EH (cell line): ENCODE measurements around the gene TSPAN11.

Experiments used
- DNase-seq: peaks from one replicate; pipeline ENCODE4 v3.0.0-alpha.2; 2015; ENCODE audit warnings: low read depth

Gene TSPAN11

DNA sequence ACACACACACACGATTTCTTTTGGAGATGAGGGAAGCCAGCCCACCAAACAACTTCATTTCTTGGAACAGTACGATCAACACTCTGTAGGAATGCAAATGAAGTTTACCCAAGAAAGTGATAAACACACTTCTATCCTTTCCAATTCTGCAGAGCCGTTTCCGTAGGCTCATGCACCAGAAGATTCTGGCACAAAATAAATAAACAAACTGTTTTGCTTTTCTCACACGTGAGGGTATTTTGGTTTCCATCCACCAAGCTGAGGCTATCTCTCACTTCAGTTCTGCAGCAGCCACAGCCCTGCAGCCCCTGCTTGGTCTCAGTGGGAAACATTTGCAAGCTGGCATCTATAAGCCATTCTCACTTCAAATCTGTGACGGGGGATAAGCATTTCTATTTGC lies 15.3 kb upstream of the TSPAN11 start:
- DNase-seq = no peak

DNA sequence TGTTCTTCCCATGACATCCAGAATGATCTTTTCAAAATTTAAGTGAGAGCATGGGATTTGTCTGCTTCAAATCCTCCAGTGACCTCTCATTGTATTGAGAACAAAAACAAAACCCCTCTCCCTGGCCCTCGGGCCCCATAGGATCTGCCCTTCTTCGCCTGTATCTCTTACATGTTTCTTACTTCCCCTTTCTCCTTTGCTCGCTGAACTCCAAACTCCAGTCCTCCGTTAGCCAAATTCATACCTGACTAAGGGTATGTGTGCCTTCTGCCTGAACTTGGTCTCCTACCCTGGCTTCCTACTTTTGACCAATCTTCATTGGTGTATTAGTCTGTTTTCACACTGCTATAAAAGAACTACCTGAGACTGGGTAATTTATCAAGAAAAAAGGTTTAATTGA lies 13.2 kb upstream of the TSPAN11 start:
- DNase-seq = no peak

DNA sequence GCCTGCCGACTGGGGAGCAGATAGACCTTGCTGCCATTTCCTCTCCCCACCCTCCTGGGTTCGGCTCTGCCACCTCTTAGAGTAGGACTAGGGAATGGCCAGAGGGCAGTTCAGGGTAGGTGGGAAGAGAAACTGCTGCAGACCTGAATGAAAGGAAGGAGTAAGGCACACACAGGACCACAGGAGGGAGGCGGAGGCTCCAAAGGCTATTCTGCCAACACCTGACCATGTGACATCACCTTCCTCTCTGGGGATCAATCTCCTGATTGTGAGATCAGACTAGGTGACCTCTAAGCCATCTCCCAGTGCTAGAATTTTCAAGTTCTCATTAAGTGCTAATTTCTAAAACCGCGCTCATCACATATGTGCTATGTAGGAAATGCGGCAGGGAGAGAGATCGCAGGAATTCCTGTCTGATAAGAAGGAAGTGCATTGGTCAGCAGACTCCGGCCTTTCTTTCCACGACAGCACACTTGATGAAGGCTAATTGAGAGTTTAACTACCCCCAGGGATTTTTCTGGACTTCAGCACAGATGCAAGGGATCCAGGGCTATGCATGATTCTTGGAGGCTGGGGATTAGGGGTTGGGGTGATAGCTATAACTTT lies 11.5 kb upstream of the TSPAN11 start:
- no peak for DNase-seq

DNA sequence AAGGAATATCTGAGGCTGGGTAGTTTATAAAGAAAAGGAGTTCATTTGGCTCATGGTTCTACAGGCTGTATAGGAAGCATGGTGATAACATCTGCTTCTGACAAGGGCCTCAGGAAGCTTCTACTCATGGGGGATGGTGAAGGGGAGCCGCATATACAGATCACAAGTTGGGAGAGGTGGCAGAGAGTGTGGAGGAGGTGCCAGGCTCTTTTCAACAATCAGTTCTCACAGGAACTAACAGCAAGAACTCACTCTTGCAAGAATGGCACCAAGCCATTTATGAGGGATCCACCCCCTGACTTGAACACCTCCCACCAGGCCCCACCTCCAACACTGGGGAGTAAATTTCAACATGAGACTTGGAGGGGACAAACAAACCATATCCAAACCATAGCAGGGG lies 3.5 kb upstream of the TSPAN11 start:
- no peak for DNase-seq

DNA sequence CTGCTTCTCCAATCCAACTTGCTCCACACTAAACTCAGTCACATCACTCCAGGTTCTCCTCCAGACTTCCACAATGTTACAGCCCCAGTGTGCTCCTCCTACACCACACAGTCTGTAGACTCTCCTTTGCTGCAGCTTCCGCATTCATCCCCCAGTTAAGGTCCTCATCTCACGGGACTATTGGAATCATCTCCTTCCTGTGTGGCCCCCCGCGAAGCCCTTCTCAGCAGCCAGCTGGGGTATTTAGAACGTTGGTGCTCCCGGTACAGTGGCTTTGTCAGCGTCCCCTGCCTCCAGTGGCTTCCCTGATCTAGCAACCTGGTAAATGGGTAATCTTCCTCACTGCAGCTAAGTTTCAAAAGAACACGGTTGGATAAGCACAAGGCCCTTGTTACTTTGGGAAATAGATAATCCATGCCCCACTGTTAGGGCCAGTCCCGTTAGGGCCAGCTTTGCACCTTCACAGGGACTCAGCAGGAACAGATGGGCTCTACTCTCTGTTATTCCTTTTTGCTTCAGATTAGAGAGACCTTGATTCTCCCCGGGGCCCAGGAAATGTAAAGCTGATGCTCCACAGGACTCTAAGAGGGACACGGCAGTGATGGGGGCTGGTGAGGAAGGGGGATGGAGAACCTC lies 823 bp upstream of the TSPAN11 start:
- no peak for DNase-seq

DNA sequence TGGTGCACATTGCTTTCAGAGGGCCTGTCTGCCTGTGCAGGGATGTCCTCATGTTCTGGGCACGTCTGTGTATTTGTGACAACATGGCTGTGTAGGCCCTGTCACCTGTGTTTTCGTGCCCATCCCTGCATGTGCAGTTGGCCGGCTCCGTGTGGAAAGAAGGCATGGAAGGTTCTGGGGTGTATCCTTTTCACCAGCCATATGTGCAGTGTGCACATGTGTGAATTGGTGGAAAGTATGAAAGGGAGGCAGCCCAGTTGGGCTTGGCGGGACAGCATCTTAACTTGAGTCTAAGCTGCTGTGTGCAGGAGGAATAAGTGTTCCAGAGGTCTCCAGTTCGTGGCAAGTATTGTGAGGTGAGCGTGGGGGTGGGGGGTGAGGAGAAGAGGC lies 669 bp downstream of the TSPAN11 start:
- DNase-seq = no peak

DNA sequence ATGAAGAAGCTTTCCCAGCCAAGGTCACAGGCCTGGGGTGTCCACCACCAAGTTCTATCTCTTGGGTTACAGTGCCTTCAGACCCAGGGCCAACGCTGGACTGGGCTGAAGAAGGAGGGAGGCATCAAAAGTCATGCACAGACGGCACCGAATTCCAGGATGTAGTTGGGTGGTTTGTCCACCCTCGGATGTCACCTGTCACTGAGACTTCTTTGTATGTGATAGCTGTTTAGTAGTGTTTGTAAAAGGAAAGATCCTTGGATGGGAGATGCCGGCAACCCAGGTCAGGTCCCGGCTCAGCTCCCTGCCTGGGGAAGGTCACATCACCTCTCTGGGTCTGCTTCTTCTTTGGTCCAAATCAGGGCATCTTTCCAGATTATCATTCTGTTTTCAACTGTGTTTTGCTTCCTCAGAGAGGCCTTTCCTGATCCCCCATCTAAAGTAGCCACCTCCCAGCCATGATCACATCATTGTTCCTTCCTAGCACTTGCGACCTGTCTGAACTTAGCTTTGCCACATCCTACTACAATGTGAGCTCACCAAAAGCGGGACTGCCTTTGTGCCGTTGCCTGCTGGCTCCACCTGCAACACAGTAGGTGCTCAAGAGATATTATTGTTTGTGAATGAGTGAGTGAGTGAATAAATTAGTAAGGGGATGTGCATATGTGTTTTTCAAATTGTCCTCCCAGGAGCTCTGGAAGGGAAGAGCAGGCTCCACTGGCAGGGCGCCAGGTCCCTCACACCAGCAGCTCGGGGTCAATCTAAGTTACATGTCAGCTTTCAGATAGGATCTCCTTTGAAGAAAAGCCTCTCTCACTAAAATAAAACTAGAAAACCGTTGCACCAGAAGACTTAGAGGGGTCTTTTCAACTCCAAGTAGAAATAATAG lies 2.1 kb downstream of the TSPAN11 start:
- DNase-seq = no peak

DNA sequence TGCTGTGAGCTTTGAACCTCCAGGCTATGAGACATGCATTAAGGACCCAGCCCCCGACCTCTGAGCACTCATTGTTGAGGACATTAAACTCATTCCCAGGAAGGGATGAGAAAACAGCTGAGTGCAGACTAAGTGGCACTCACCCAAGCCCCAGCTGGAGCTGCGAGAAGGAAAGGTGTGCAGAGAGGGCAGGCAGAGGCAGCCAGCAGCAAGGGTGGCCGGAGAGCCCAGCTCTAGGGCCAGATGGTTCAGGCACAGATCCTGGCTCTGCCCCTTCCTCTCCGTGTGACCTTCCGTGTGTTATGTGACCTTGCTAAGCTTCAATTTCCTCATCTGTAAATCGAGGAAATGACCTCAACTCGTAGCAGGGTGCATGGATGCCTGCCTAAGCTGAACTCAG lies 3.7 kb downstream of the TSPAN11 start:
- DNase-seq = no peak

DNA sequence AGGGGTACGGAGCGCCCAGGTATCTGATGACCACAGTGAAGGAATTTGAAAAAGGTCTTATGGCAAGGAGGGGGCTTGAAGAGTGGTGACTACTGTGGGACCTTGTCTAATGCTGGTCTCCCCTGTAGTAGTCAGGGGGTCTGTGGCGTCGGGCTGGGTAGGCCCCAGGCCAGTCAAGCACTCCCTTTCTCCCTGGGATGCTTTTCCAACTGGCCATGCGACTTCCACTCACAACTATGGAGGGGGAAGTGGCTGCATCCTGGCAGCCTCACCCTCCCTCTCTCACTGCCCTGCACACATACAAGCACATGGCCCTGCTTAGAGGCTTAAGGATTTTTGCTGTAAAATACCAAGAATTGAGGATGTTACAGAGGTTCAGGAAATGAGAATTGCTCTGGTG lies 4.1 kb downstream of the TSPAN11 start:
- DNase-seq = no peak

DNA sequence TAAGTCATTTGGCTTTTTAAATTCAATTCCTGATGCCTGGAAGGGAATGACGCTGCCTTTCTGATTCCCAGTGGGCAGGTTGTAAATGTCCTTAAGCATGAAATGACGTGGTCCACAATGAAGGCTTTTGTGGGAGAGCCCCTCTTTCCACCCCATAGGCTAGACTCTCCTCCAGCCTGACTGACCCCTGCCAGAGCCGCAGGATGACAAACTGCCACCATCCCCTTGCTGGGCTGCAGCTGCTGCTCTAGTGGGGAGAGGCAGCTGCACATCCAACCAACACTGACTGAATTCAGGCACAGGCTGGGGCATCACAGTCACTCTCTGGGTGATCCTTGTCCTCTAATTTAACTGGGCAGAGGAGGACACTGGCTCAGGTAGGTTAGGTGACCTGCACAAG lies 6.3 kb downstream of the TSPAN11 start:
- DNase-seq = no peak

DNA sequence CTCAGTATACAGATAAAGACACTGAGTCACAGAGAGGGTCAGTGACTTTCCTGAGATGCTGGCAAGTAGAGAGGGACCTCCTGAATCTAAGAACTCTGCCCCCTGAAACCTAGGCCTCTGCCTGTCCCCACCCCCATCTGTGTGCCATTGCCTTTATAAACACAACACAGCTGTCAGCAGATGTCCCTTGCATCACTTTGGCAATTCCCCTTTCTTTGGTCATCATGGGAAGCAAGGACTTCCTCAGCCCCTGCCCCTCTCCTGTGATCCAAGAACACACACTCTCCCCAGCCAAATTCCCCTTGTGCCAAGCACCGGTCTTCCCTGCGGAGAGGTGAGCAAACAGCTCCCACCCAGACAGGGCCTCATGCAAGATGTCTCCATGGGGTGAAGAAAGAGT lies 8.3 kb downstream of the TSPAN11 start:
- no peak for DNase-seq

DNA sequence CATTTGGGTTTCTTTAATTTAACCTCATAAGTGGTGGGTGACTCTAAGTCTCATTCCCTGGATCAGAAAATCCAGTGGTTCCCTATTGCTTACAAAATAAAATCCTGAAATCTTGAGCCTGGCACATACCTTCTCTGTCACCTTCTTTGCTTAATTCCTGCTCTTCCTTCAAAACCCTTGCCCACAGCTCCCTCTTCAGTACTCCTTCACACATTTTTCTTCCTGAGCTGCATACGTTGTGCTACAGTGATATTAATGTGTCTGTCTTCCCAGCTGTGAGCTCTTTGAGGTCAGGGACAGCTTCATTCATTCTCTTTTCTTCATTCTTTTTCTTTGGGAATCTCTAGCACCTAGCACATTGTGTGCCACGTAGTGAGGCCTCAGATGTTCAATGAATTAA lies 9.5 kb downstream of the TSPAN11 start:
- no peak for DNase-seq

DNA sequence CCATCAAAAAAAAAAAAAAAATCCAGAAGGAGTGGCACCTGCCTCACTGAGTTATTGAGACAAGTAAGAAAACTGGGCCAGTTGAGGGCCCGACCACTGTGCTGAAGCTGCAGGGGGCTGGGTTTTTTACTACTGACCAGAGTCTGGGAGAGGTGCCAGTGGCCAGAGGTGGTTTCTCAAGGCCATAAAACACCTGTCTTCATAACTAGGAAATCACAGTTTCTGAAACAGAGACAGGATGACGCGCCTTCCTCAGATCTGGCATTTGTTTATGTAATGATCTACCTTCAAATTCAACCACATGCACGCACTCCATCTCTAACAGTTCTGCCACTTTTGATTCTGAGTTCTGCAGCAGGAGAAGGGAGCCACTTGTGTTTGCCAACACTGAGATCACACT lies 12.7 kb downstream of the TSPAN11 start:
- no peak for DNase-seq

DNA sequence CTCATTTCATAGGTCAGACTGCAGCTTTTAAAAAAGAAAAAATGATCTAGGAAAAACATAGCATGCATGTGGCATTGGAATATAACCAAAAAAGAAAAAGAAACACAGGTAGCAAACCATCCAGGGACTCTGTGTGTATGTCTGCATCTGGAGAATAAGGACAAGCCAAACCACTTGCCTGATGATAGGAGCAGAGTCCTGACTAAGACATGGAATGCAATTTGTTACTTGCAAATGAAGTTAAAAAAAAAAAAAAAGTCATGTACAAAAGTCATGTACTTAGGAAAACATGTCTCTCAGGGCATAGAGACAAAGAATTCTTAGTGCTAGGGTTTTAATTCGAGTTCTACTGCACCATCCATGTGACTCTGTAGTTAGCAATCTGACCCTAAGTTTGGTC lies 15.9 kb downstream of the TSPAN11 start:
- no peak for DNase-seq

DNA sequence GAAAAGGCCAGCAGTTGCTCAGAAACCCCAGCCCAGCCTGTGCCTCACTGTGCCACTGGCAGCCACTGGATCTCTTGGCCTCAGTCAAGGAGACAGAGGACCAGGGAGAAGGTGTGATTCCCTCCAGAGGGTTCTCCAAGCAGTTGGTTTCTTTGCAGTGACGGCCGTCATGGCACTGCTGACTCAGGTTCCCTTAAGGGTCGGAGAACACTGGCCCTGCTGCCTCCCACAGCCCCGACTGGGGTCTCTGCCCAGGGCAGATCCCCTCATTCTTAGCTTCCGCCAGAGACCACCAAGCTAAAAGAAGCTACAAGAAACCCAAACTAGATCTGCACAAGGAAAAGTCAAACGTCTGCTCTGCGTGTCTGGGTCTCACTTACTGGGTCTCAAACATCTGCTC lies 16.4 kb downstream of the TSPAN11 start:
- no peak for DNase-seq

DNA sequence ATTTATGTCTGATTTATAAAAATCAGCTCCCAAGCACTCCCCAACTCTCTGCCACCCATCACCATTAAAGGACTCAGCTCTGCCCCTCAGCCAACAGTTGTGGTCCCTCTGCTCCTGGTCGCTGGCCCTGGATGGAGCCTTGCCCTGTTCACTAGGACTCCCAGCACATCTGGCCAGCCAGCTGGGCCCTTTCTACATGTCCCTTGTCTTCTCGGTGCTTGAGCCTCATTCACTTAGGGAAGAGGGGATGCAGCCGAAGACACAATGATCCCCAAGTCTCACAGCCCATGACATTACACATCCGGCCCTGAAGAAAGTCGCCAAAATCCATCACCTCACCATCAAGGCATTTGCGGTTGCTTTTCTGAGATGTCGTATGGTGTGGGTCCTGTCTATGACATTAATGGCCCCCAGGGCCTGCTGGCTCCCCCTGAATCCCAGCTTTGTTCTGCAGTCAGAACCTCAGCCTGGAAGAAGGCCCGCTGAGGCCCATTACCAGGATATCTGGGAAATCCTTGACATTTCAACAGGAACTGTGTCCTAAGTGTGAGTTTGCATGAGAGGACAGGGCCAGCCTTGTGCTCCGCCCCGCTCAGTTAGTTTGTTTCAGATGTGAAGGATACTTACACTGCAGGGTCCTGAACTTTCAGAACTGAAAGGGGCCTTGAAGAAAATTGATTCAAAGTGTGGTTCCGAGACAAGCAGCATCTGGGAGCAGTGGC lies 19.1 kb downstream of the TSPAN11 start:
- DNase-seq = no peak

DNA sequence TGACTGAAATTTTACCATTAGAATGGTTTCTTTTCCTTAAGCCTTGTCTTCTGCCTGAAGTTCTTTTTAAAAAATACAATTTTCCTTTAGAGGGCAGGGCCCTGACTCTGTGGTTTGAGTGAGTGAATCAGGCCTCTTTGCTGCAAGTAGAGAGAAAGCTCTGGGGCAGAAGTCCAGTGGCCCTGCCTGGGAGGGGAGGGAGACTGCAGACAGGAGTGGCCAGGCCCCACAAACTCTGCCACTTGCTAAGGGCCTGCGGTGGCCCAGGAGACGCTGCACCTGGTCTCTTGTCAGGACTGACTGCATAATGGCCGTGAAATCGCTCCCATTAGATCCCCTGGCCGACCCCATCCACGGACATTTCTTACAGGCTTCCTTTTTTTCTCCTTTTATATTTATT lies 25.5 kb downstream of the TSPAN11 start:
- DNase-seq = no peak

DNA sequence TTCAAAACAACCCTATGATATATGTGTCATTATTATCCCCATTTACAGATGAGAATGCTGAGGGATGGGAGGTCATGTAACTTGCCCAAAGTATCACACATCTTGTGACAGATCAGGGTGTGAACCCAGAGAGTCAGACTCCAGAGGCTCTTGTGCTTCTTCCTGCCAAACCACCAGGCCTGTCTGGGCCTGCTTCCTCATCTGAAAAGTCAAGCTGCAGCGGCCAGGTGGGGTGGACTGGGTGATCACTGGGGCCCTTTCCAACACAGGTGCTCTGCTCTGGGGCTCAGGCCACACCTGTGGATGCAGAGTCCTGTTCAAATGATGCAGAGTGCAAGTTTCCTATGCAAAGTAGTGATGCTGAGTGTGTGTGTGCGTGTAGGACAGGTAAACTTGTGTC lies 26.7 kb downstream of the TSPAN11 start:
- DNase-seq = no peak

DNA sequence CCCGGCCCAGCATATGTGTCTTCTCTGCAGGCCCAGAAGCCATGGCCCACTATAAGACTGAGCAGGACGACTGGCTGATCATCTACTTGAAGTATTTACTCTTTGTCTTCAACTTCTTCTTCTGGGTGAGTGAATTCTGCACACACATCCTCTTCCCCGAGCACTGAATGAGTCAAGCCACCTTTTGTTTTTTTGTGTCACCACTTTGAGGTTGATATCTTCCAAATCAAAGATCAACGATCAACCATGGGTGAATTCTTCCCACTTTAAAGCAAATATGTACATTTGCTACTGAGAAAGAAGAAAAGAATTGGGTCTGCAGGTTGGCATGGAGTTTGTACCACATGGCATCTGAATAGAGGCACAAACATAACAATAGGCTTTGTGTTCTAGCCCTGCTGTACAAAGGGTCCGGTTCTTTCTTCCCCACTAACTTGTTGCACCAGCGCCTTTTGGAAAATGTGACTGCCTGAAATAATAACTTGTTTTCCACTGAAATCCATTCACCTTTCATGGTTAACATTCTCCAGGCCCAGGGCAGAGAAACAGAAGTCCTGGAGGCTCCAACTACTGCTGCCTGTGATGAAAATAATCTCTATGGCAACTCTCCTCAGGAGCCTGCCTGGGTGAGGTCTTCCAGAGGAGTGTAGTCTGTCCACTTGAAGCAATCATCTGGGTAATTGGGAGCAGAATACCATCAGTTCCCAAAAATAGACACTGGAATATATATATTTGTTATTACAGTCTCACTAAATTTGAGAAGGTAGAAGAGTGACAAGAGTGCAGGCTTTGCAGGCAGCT lies 27.6 kb downstream of the TSPAN11 start:
- DNase-seq = no peak

DNA sequence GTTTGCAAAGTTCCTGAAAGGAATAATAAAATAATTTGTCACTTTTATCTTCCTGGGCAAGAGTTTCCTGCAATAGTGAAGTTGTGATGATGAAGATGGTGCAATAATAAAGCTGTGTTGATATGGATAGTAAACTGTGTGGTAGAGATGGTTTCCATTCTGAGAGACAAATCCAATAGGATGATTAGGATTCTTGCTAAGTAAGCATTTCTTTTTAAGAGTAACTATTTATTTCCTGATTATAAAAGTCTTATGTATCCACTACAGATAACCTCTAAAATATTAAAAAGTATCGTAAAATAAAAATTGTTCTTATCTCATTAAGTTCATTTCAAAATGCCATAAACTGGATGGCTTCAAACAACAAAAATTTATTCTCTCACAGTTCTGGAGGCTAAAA lies 28.7 kb downstream of the TSPAN11 start:
- no peak for DNase-seq

DNA sequence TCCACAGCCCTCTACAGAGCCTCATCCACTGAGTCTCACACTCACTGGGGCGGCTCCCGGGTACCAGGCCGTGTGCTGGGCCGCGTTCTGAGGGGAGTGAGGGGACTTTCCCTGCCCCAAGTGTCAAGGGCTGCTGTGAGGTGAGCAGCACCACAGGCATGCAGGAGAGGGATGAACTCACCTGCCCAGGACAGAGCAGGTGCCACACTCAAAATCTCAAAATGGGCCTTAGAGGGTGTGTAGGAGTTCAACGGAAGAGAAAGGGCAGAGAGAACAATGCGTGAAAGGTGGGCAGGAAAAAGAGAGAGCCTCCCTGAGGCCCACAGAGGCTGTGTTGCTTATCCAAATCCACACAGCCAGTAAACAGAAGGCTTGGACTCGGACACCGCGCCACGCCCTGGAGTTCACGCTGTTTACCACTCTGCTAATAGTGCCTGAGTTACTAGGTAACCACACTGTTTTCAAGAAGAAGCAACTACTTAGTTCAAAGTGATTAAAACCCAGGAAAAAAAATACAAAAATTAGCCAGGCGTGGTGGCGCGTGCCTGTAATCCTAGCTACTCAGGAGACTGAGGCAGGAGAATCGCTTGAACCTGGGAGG lies 32.7 kb downstream of the TSPAN11 start:
- no peak for DNase-seq

DNA sequence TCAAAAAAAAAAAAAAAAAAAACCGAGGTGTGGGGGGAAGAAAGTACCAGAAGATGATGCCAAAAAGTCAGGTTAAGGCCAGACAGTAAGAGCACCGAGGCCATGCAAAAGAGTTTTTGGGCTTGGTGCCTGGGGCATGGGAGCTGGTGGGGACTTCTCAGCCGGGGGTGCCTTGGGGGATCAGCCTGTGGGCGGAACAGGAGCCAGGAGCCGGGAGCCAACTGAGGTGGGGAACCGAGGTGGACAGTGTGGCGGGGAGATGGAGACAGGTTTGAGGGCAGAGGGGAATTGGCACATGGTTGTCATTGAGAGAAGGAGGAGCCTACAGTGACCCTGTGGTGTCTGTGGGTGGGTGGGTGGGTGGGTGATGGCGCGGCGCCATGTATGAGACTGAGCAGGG lies 33.2 kb downstream of the TSPAN11 start:
- no peak for DNase-seq
